Sigmoid colon (tissue), 7 donors: ENCODE measurements around the gene NFIA. TPM values are rescaled to one million over a fixed set of nuclear protein-coding genes. Genes with fewer than 3 reads are reported as not detected.

Experiments
- DNase-seq: peaks from one replicate; pipeline ENCODE4 v3.0.0-alpha.2; 2019
- H3K27ac ChIP-seq, 4 donors: fragments of 200-600 bp; sonication (generic); one replicate each; pipeline ENCODE4 v1.5.1; 2016 to 2019; ENCODE audit warnings: mild to moderate bottlenecking in 1 of 4
- H3K27me3 ChIP-seq, 3 donors: fragments of 200-600 bp; sonication (generic); one replicate each; pipeline ENCODE4 v1.5.1; 2019; ENCODE audit warnings: mild to moderate bottlenecking in 1 of 3
- H3K36me3 ChIP-seq, 4 donors: fragments of 200-600 bp; sonication (generic); one replicate each; pipeline ENCODE4 v1.5.1; 2016 to 2019
- H3K4me1 ChIP-seq, 4 donors: fragments of 200-600 bp; sonication (generic); one replicate each; pipeline ENCODE4 v1.5.1; 2017 to 2019
- H3K4me3 ChIP-seq, 4 donors: fragments of 200-600 bp; sonication (generic); one replicate each; pipeline ENCODE4 v1.5.1; 2017 to 2019; ENCODE audit warnings: mild to moderate bottlenecking in 2 of 4, moderate library complexity in 1 of 4
- H3K9me3 ChIP-seq, 4 donors: fragments of 200-600 bp in 3 of 4; sonication (generic) in 3 of 4; one replicate each; pipeline versions ENCODE4 v1.5.1 to v1.6.1; 2013 to 2019
- CTCF ChIP-seq, 4 experiments: fragments of 450-650 bp in 3 of 4; fragments of 200-600 bp in 1 of 4; IDR thresholded peaks; one replicate each; pipeline ENCODE4 v1.5.1; 2016 to 2019; ENCODE audit warnings: antibody characterized with exemption in 4 of 4, mild to moderate bottlenecking in 3 of 4, moderate library complexity in 2 of 4
- EP300 ChIP-seq, 4 donors: sonication (generic); formaldehyde crosslinking; IDR thresholded peaks; one replicate each; pipeline ENCODE4 v1.6.1; 2017; ENCODE audit warnings: antibody characterized with exemption in 4 of 4
- POLR2A ChIP-seq, 2 donors: fragments of 450-650 bp; IDR thresholded peaks; one replicate each; pipeline ENCODE4 v1.6.1; 2016; ENCODE audit warnings: antibody characterized with exemption in 2 of 2, mild to moderate bottlenecking in 2 of 2, moderate library complexity in 2 of 2
- POLR2AphosphoS5 ChIP-seq, 4 donors: sonication (generic); formaldehyde crosslinking; IDR thresholded peaks; one replicate each; pipeline ENCODE4 v1.6.1; 2017; ENCODE audit warnings: antibody characterized with exemption in 4 of 4
- WGBS, 2 donors: extraction: QIAGEN DNeasy Blood & Tissue Kit; methylation state at CpG; one replicate each; pipeline ENCODE4 v1.1.7; 2013; 5-methylcytosine and 5-hydroxymethylcytosine counted together
- intact Hi-C: fragments of 100-400 bp; cut with DNase I; formaldehyde crosslinking; loops from one replicate; pipeline ENCODE4 v1.15.1; 2023
- polyA plus RNA-seq, 3 donors: library from polyadenylated mRNA; stranded (reverse); fragments of 200-250 nt; gene quantifications; one replicate each; pipeline ENCODE4 v1.2.3, GENCODE V29; 2013
- total RNA-seq, 4 donors: library from RNA; depleted of rRNA; stranded (reverse); fragments of >200 nt; gene quantifications; one replicate each; pipeline ENCODE4 v1.1.0, GENCODE V29; 2016
- donor health status: healthy with polysubstance abuse.
- donor health status: Bipolar disorder and iron deficiency.
- donor health status: healthy.

The NFIA gene
- total and polyA plus RNA-seq, 7 donors = 2.3 to 154 (median 79.7) TPM

GRCh38 chr1:61259379-61260148 lies 177.2 kb downstream of the NFIA start:
- Histone ChIP-seq H3K36me3 (no peaks in the 10 kb centered on the region), H3K9me3 (no peaks in the 10 kb centered on the region), H3K27me3 (no peaks in the 10 kb centered on the region), H3K4me3 (no peak overlapping the region), H3K27ac (peak overlapping the region in 2 of 4 donors; percentile 23 to 45), H3K4me1 (peaks cover 0 to 60% (median 27%) of the 10 kb centered on the region in 4 donors)
- intact Hi-C loops = no loop called here
- no peak for DNase-seq
- 82 to 84% methylated on average over 9 of the region's 9 CpGs for WGBS, 2 donors
- TF ChIP-seq POLR2AphosphoS5 (IDR thresholded peaks at IDR 0.05) = peak in 1 of 4 donors; percentile 7
- TF ChIP-seq CTCF (IDR thresholded peaks at IDR 0.05) = no peak

DNA sequence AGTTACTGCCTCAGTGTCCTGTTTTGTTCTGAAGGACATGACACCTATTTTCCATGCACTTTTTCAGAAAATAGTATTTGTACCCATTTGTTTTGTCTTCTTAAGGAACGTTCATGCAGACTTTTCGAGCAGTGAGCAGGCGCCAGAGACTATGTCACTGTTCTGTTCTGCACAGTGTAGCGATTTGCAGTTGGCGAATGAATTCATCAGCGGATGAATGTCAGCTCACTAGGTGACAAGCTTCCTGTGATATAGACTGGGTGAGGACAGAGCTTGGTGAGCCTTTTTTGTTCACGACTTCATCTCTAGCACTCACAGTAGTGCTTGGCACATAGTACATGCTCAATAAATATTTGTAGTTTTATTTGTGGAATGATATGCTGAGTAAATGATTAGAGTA lies 177.8 kb downstream of the NFIA start:
- intact Hi-C loops = no loop called here
- 95 to 96% methylated on average over 7 of the region's 7 CpGs for WGBS, 2 donors
- DNase-seq = no peak
- TF ChIP-seq CTCF (IDR thresholded peaks at IDR 0.05) = no peak
- no peaks in the 10 kb centered on the region for H3K27me3 ChIP-seq
- no peak overlapping the region for H3K27ac ChIP-seq
- H3K4me1 ChIP-seq = peaks cover 0 to 55% (median 21%) of the 10 kb centered on the region in 4 donors
- no peak overlapping the region for H3K4me3 ChIP-seq
- no peaks in the 10 kb centered on the region for H3K36me3 ChIP-seq
- H3K9me3 ChIP-seq = no peaks in the 10 kb centered on the region

DNA sequence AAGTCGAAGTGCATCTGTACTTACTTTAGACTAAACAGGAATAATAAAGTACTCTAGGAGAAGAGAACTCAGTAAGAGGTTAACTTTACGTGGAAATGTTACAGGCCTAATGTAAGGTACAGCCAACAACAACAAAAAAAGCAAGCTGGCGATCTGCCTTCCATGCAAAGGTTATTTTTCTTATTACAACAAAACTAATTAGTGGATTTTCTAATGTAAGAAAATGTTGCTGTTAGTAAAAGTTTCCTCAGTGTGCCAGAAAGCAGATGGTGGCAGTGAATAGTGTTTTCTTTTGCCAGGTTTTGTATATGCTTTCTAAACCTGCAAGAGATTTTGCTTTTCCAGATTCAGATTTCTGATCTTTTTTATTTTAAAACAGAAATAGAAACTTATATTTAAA lies 179.2 kb downstream of the NFIA start:
- Histone ChIP-seq H3K36me3 (no peaks in the 10 kb centered on the region), H3K4me1 (peaks cover 0 to 50% (median 19%) of the 10 kb centered on the region in 4 donors), H3K9me3 (no peaks in the 10 kb centered on the region), H3K27ac (peak overlapping the region in 1 of 4 donors; percentile 25), H3K4me3 (no peak overlapping the region), H3K27me3 (no peaks in the 10 kb centered on the region)
- TF ChIP-seq POLR2AphosphoS5 (IDR thresholded peaks at IDR 0.05) (no peak), POLR2A (IDR thresholded peaks at IDR 0.05) (no peak), CTCF (IDR thresholded peaks at IDR 0.05) (no peak), EP300 (IDR thresholded peaks at IDR 0.05) (no peak)
- intact Hi-C loops = no loop called here
- WGBS, 2 donors = 81 to 91% methylated on average over 3 of the region's 3 CpGs
- DNase-seq = no peak

DNA sequence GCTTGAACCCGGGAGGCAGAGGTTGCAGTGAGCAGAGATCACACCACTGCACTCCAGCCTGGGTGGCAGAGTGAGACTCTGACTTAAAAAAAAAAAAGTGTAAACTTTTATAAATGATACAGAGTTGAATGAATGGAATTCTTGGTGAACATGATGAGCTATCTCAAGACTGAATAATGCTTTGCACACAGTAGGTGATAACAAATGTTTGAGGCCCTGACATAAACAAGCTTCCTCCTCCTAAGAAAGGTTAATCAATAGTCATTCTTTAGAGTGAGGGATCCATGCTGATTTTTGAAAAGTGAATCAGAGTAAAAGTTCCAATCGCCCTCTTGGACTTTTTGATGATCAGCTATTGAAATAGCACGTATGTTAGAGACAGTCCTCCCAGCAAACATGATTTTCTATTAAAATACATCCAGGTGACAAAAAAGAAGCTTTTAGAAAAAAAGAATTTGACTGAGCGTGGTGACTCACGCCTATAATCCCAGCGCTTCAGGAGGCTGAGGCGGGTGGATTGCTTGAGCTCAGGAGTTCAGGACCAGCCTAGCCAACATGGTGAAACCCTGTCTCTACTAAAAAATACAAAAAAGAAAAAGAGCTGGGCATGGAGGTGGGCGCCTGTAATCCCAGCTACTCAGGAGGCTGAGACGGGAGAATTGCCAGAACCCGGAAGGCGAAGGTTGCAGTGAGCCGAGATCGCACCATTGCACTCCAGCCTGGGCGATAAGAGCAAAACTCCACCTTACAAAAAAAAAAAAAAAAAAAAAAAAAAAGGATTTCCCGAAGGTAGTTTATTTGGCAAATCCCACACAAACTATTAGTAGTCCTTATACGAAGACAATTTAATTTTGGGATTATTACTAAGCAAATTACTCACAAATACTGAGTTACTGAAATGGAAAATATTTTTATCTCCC lies 181.8 kb downstream of the NFIA start:
- no peaks in the 10 kb centered on the region for H3K27me3 ChIP-seq
- intact Hi-C loops = no loop called here
- H3K4me1 ChIP-seq = peaks cover 0 to 61% (median 23%) of the 10 kb centered on the region in 4 donors
- DNase-seq = no peak
- H3K27ac ChIP-seq = no peak overlapping the region
- H3K36me3 ChIP-seq = no peaks in the 10 kb centered on the region
- 97 to 98% methylated on average over 16 of the region's 16 CpGs for WGBS, 2 donors
- H3K4me3 ChIP-seq = no peak overlapping the region
- H3K9me3 ChIP-seq = no peaks in the 10 kb centered on the region
- TF ChIP-seq POLR2AphosphoS5 (IDR thresholded peaks at IDR 0.05) (no peak), POLR2A (IDR thresholded peaks at IDR 0.05) (no peak), CTCF (IDR thresholded peaks at IDR 0.05) (no peak), EP300 (IDR thresholded peaks at IDR 0.05) (no peak)
